Measurements from ENCODE around the gene SLC50A1. TPM values are rescaled to one million over a fixed set of nuclear protein-coding genes. Genes with fewer than 3 reads are reported as not detected.

SLC50A1 gene
- total RNA-seq, 5 donors from 2014 or later (not counting 1 experiment from before 2014, with no cell fraction given): 20.7 to 34.9 (median 30.8) TPM

GRCh38 chr1:155169541-155169940 is 33.9 kb downstream of the SLC50A1 start:
- ATAC-seq (replicated peaks in 1 of 4) (no peak), DNase-seq (no peak)
- peaks cover 37 to 41% (median 40%) of the 10 kb centered on the region in 3 donors for H3K4me1 Mint-ChIP-seq
- H3K27ac ChIP-seq (ENCODE audit: low read length): no peak overlapping the region
- CTCF ChIA-PET: interaction anchor here (0.6 to 3.4 kb wide), 5 partner anchors 18 to 85 kb away, joined by 3 to 29 read pairs (median 4); no protein-coding TSS in a partner anchor
- H3K9me3 ChIP-seq: no peaks in the 10 kb centered on the region
- H3K36me3 ChIP-seq (ENCODE audit: control insufficient read depth in 2 of 2, extremely low read depth in 1 of 2, insufficient read depth in 1 of 2, low read length in 1 of 2): peaks cover 0 to 21% of the 10 kb centered on the region in 2 donors
- POLR2A ChIA-PET: no interaction called here
- no peak overlapping the region for H3K27ac Mint-ChIP-seq
- H3K27me3 ChIP-seq (replicated peaks in 1 of 2; ENCODE audit: control insufficient read depth in 2 of 2, extremely low read depth in 1 of 2, insufficient read depth in 2 of 2, low read length in 1 of 2): peaks cover 0 to 11% of the 10 kb centered on the region in 2 experiments
- H3K27me3 Mint-ChIP-seq: no peaks in the 10 kb centered on the region
- peaks cover 17 to 41% of the 10 kb centered on the region in 2 experiments for H3K4me1 ChIP-seq (ENCODE audit: control insufficient read depth in 1 of 2, extremely low read depth in 1 of 2, insufficient read depth in 2 of 2, low read length in 2 of 2)
- no peak overlapping the region for H3K4me3 Mint-ChIP-seq
- 83% methylated on average over 2 of the region's 5 CpGs for WGBS (ENCODE audit: insufficient coverage)
- no peak overlapping the region for H3K4me3 ChIP-seq (ENCODE audit: control insufficient read depth in 1 of 2, extremely low read depth in 1 of 2, low read length in 1 of 2)
- peaks cover 10% of the 10 kb centered on the region for H3K36me3 Mint-ChIP-seq
- no peaks in the 10 kb centered on the region for H3K9me3 Mint-ChIP-seq

GRCh38 chr1:155170101-155170785 is 34.6 kb downstream of the SLC50A1 start:
- H3K4me1 Mint-ChIP-seq: peaks cover 44 to 47% (median 47%) of the 10 kb centered on the region in 3 donors
- POLR2A ChIA-PET: interaction anchor here (0.6 kb wide), 2 partner anchors 52 to 369 kb away, joined by 3 to 5 read pairs; no protein-coding TSS in a partner anchor

GRCh38 chr1:155170806-155171205 is 35.2 kb downstream of the SLC50A1 start:
- Mint-ChIP-seq H3K36me3 (peaks cover 10% of the 10 kb centered on the region), H3K9me3 (no peaks in the 10 kb centered on the region), H3K27me3 (no peaks in the 10 kb centered on the region), H3K4me3 (peak overlapping the region in 2 of 3 donors; percentile 34 to 100), H3K27ac (no peak overlapping the region), H3K4me1 (peaks cover 44 to 51% (median 48%) of the 10 kb centered on the region in 3 donors)
- Histone ChIP-seq H3K27ac (ENCODE audit: low read length) (no peak overlapping the region), H3K36me3 (ENCODE audit: control insufficient read depth in 2 of 2, extremely low read depth in 1 of 2, insufficient read depth in 1 of 2, low read length in 1 of 2) (peaks cover 2 to 21% of the 10 kb centered on the region in 2 donors), H3K9me3 (no peaks in the 10 kb centered on the region), H3K4me3 (ENCODE audit: control insufficient read depth in 1 of 2, extremely low read depth in 1 of 2, low read length in 1 of 2) (no peak overlapping the region), H3K27me3 (replicated peaks in 1 of 2; ENCODE audit: control insufficient read depth in 2 of 2, extremely low read depth in 1 of 2, insufficient read depth in 2 of 2, low read length in 1 of 2) (peaks cover 0 to 11% of the 10 kb centered on the region in 2 experiments), H3K4me1 (ENCODE audit: control insufficient read depth in 1 of 2, extremely low read depth in 1 of 2, insufficient read depth in 2 of 2, low read length in 2 of 2) (peaks cover 19 to 53% of the 10 kb centered on the region in 2 experiments)
- ChIA-PET POLR2A (interaction anchor here (0.6 kb wide), 3 partner anchors 53 to 509 kb away, joined by 3 to 5 read pairs (median 3); no protein-coding TSS in a partner anchor), CTCF (interaction anchor here (0.7 to 1.2 kb wide), 5 partner anchors 9 to 118 kb away, joined by 3 to 9 read pairs (median 4); no protein-coding TSS in a partner anchor)
- WGBS (ENCODE audit: insufficient coverage): 92% methylated on average over 3 of the region's 7 CpGs
- ATAC-seq (replicated peaks in 1 of 4) (no peak), DNase-seq (no peak)

More at GRCh38 chr1:155170101-155170785, 34.6 kb downstream of the SLC50A1 start:
- Histone ChIP-seq H3K36me3 (ENCODE audit: control insufficient read depth in 2 of 2, extremely low read depth in 1 of 2, insufficient read depth in 1 of 2, low read length in 1 of 2) (peaks cover 0 to 21% of the 10 kb centered on the region in 2 donors), H3K27me3 (replicated peaks in 1 of 2; ENCODE audit: control insufficient read depth in 2 of 2, extremely low read depth in 1 of 2, insufficient read depth in 2 of 2, low read length in 1 of 2) (peaks cover 0 to 11% of the 10 kb centered on the region in 2 experiments), H3K4me1 (ENCODE audit: control insufficient read depth in 1 of 2, extremely low read depth in 1 of 2, insufficient read depth in 2 of 2, low read length in 2 of 2) (peaks cover 19 to 48% of the 10 kb centered on the region in 2 experiments), H3K4me3 (ENCODE audit: control insufficient read depth in 1 of 2, extremely low read depth in 1 of 2, low read length in 1 of 2) (no peak overlapping the region), H3K9me3 (no peaks in the 10 kb centered on the region), H3K27ac (ENCODE audit: low read length) (no peak overlapping the region)
- CTCF ChIA-PET: interaction anchor here (0.6 to 3.4 kb wide), 7 partner anchors 19 to 117 kb away, joined by 3 to 29 read pairs (median 4); no protein-coding TSS in a partner anchor
- no peak overlapping the region for H3K27ac Mint-ChIP-seq
- no peak for DNase-seq
- peaks cover 10% of the 10 kb centered on the region for H3K36me3 Mint-ChIP-seq
- H3K4me3 Mint-ChIP-seq: no peak overlapping the region
- no peaks in the 10 kb centered on the region for H3K27me3 Mint-ChIP-seq
- ATAC-seq (replicated peaks in 1 of 4): no peak
- no peaks in the 10 kb centered on the region for H3K9me3 Mint-ChIP-seq
- WGBS (ENCODE audit: insufficient coverage): no CpG with 5 or more reads among the region's 2 CpGs

GRCh38 chr1:155171836-155172731 is 36.4 kb downstream of the SLC50A1 start:
- CTCF ChIA-PET: interaction anchor here (0.6 to 3.4 kb wide), 26 partner anchors 8 to 757 kb away, joined by 3 to 33 read pairs (median 4); no protein-coding TSS in a partner anchor
- H3K36me3 ChIP-seq (ENCODE audit: control insufficient read depth in 2 of 2, extremely low read depth in 1 of 2, insufficient read depth in 1 of 2, low read length in 1 of 2): peaks cover 3 to 23% of the 10 kb centered on the region in 2 donors
- H3K4me1 ChIP-seq (ENCODE audit: control insufficient read depth in 1 of 2, extremely low read depth in 1 of 2, insufficient read depth in 2 of 2, low read length in 2 of 2): peaks cover 21 to 58% of the 10 kb centered on the region in 2 experiments
- H3K36me3 Mint-ChIP-seq: peaks cover 10% of the 10 kb centered on the region
- peak; percentile 27 to 36 (median 34) for ATAC-seq (replicated peaks in 1 of 4)
- 21% methylated on average over 4 of the region's 8 CpGs for WGBS (ENCODE audit: insufficient coverage)
- H3K4me3 Mint-ChIP-seq: peak overlapping the region; percentile 99 to 100 (median 99)
- H3K27ac ChIP-seq (ENCODE audit: low read length): peak overlapping the region; percentile 78
- POLR2A ChIA-PET: interaction anchor here in 1 of 2 donors (1.2 kb wide), 1 partner anchor 23 kb away, joined by 7 read pairs; no protein-coding TSS in a partner anchor
- DNase-seq: peak in 3 of 35 experiments; percentile 34 to 46 (median 37)
- no peaks in the 10 kb centered on the region for H3K9me3 Mint-ChIP-seq
- peak overlapping the region; percentile 99 for H3K27ac Mint-ChIP-seq
- peaks cover 0 to 6% of the 10 kb centered on the region in 2 experiments for H3K27me3 ChIP-seq (replicated peaks in 1 of 2; ENCODE audit: control insufficient read depth in 2 of 2, extremely low read depth in 1 of 2, insufficient read depth in 2 of 2, low read length in 1 of 2)
- no peaks in the 10 kb centered on the region for H3K27me3 Mint-ChIP-seq
- peaks cover 51 to 57% (median 54%) of the 10 kb centered on the region in 3 donors for H3K4me1 Mint-ChIP-seq
- peak overlapping the region; percentile 78 to 88 for H3K4me3 ChIP-seq (ENCODE audit: control insufficient read depth in 1 of 2, extremely low read depth in 1 of 2, low read length in 1 of 2)
- H3K9me3 ChIP-seq: no peaks in the 10 kb centered on the region

- Mint-ChIP-seq H3K9me3 (no peaks in the 10 kb centered on the region), H3K4me3 (peak within 1 kb of the TSS; percentile 99 to 100 (median 99)), H3K36me3 (peaks cover 10% of the 10 kb centered on the region), H3K4me1 (peaks cover 44 to 50% (median 47%) of the 10 kb centered on the region in 3 donors), H3K27me3 (no peaks in the 10 kb centered on the region), H3K27ac (peak within 1 kb of the TSS; percentile 99)
- Histone ChIP-seq H3K27ac (ENCODE audit: low read length) (peak within 1 kb of the TSS; percentile 78), H3K9me3 (no peaks in the 10 kb centered on the region), H3K36me3 (ENCODE audit: control insufficient read depth in 2 of 2, extremely low read depth in 1 of 2, insufficient read depth in 1 of 2, low read length in 1 of 2) (peaks cover 5 to 31% of the 10 kb centered on the region in 2 donors), H3K4me1 (ENCODE audit: control insufficient read depth in 1 of 2, extremely low read depth in 1 of 2, insufficient read depth in 2 of 2, low read length in 2 of 2) (peaks cover 16 to 52% of the 10 kb centered on the region in 2 experiments), H3K4me3 (ENCODE audit: control insufficient read depth in 1 of 2, extremely low read depth in 1 of 2, low read length in 1 of 2) (peak within 1 kb of the TSS; percentile 78 to 88), H3K27me3 (replicated peaks in 1 of 2; ENCODE audit: control insufficient read depth in 2 of 2, extremely low read depth in 1 of 2, insufficient read depth in 2 of 2, low read length in 1 of 2) (no peaks in the 10 kb centered on the region)
- ChIA-PET CTCF (interaction anchor here (0.6 to 3.4 kb wide), 32 partner anchors 10 to 1275 kb away, joined by 3 to 33 read pairs (median 4); partner anchors contain the start of genes CLK2 (in 1 of the 2), PBXIP1 (in 1 of the 2) and SLC50A1 (in 1 of the 2)), POLR2A (interaction anchor here in 1 of 2 donors (0.5 to 1.2 kb wide), 3 partner anchors 8 to 188 kb away, joined by 7 to 20 read pairs (median 13); no protein-coding TSS in a partner anchor)
- WGBS (ENCODE audit: insufficient coverage): under 1% methylated on average over 48 of the region's 57 CpGs
- DNase-seq (peak; percentile 84 to 97 (median 90)), ATAC-seq (replicated peaks in 1 of 4) (peak; percentile 78 to 85 (median 84))
Measured at GRCh38 chr1:155172732-155173477, 37.3 kb downstream of the SLC50A1 start, which contains the start of gene KRTCAP2. Gene KRTCAP2 (minus strand): TSS chr1:155173304. CDS start chr1:155173224, 80 bp downstream.
